ENCODE measurements around the gene FKBP1A.

DNA sequence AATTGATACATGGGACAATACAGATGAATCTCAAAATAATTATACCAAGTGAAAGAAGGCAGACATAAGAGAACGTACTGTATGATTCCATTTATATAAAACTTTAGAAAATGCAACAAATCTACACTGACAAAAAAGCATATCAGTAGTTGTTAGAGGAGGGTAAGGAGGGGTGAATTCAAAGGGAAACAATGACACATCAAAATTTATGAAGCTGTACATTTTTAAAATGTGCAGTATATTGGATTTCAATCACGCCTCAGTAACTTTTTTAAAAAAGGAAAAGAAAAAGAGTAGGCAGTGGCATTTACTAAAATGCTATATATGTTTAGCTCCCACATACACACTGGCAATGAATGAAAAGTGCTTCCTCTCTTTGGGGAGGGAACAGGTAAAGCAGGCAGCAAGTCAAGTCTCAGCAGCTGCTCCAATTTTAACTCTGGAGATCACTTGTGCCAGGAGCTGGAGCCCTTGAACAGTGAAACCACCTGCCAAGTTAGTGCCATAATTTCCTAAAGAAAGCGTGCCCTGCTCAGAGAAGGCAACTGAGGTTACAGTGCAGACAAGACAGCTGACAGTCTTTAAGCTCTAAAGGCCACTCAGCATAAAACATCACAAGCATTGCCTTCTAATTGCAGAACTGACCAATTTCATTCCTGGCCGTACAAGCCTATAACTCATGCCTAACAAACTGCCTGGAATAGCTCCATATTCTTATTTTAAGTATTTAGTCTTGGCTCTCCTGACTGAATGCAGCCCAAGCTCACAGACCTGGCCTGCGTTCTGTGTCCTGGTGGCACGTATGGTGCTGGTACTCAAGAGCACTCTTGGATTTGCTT is 10.9 kb downstream of the FKBP1A start:
- TF ChIP-seq CTCF (IDR thresholded peaks at IDR 0.05; ENCODE audit: low read depth, low read length), result no peak
- TF ChIP-seq EZH2phosphoT487 (IDR thresholded peaks at IDR 0.05; ENCODE audit: low read depth), result no peak

Measured in OCI-LY3 (cell line).